Stromal cell of bone marrow (primary cell): Measurements from ENCODE around the gene DCLK1.
A peak's percentile ranks its signal among the peaks of the same experiment; 100 is the strongest.
"Not testable (repeated sequence)": the region's sequence is repeated elsewhere in the genome, so short reads cannot be mapped to it uniquely, and the experiment has no call there.

Experiments
- DNase-seq: peaks from one replicate; pipeline ENCODE4 v3.0.0-alpha.2; 2012; ENCODE audit warnings: low read depth

DCLK1 gene

DNA sequence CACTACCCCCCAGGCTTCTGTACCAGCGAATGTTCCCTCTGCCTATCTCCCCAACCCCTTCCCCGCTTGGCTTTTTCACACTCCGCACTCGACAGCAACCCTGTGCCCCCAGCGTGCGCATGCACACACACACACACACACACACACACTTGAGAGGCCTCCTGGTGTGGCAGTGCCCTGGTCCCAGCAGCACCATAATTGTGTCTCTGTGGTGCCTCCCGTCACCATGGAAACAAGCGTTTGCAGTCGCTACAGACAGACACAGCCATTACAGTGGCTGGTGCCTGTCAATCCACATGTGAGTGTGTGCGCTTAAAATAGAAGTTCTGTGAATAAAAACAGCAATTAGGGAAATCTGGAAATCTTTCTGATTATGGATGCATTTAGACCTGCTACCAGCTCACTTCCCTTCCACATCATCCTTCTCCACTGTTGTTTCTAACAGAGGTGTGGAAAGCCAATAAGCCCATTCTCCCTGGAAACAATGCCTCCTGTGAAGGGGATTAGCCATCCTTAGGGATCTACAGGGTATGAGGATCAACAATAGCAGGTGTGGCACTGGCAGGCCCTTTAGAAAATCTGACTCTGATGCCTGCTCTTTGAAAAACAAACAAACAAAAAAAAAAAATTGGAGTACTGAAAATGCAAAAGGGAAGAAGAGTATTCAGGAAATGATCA is 146.3 kb downstream of the DCLK1 start:
- no peak for DNase-seq

DNA sequence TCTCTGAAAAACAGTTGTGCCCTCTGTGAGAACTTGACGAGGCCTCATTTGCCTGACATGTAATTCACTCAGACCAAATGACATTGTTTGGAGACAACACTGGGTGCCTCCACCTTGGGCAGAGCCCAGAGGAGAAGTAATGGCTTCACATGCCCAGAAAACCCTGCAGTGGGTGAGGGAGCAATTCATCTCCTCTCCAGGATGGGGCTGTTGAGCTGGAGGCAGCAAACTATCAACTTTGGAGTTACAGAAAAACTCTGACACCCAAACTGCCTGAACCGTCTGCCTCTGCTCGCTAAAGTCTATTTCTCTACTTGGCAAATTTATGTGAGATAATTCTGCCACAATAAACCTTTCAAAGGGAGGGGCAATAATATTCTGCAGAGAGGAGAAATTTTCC is 146.9 kb downstream of the DCLK1 start:
- no peak for DNase-seq

DNA sequence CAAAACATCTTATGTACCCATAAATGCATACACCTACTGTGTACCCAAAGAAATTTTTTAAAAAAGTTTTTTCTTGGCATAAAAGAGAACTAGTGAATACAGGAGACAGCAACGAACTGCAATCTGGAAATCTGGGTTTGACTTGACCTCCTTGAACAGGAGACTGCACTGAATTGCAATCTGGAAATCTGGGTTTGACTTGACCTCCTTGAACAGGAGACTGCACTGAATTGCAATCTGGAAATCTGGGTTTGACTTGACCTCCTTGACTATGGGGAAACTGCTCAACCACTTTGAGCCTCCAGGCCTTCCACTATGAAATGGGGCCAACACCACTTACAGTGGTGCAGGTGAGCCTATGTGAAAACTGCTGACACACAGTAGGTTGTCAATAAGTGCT is 147.5 kb downstream of the DCLK1 start:
- not testable (repeated sequence) for DNase-seq

DNA sequence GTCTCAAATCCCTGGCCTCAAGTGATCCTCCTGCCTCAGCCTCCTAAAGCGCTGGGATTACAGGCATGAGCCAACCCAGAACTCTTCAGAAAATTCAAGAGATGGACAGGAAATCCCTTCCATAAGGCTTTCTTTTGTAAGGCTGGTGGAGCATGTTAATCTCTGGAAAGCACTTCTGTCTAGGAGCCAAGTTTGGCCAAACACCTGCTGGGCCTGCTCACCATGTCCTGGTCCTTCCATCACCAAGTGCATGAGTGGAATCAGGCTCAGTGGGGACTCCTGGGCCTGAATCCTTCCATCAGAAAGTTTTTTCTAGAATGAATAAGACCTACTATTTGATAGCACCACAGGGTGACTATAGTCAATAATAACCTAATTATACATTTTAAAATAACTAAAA is 148.0 kb downstream of the DCLK1 start:
- DNase-seq, result no peak

DNA sequence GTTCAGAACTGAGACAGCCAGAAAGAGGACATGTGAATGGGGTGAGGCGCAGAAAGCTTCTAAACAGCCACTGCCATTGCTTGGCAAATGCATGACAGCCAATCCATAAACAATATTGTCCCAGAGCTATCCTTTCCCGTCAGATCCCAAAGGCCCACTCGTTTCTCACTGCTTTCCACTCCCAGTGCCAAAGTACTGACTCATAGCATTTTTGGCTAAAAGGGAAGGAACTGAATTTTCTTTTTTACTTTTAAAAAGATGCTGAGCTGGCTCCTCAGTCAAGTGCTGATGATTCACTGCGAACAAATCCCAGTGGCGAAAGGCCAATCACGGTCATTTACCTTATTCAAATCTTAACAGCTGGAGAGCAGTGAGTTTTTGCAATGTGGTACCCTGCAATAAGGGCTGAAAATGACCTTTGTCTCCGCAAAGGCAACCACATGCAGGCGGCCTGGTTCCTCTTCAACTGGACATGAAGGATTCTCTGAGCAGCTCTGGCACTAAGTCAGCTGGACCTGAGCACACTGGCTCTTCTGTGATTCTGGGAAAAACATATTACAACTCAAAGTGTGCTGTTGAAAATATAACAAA is 151.7 kb downstream of the DCLK1 start:
- peak; percentile 98 for DNase-seq

DNA sequence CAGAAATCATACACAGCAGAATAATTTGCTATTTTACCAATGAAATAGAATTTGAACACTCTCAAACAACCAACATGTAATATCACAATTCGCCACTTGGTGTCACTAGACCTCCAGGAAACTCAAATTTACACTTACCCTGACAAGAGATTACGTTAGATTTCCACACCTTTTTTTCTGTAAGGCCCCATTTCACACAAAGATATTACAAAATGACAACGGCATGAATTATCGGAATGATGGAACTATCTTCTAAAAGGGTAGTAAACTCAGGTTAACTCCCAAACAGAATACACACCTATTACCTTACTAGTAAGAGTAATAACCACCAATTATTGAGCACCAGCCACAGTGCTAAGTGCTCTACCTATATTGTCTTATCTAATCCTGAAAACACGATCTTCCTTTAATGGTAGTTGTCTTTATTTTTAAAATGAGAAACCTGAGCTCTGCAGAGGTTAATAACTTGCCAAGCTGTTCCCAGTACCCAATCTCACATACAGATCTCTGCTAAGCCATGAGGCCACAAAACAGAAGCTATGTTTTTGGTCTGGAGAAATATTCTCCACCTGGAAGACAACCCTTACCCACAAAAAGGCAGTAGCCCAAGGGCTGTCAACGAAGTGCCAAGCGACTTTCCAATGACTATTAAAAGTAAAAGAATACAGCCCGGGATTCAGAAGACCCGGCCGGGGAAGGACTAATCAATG is 152.4 kb downstream of the DCLK1 start:
- DNase-seq, result peak; percentile 64

DNA sequence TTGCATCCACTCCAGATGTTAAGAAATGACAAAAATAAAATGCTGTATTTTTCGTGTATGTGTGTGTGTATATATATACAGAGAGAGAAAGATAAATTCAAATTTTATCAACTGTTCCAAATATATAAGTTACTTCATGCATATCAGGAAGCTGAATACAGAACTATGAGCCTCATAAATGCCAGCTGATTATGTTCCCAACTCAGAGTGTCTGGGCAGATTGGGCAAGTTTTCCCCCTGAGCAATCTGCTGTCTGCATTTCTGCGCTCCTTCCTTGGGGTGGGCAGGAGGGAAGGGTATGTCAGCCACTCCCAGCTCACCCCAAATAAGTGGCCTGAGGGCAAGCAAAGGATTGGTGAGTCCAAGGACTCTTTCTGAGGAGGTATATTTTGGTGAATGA is 154.1 kb downstream of the DCLK1 start:
- no peak for DNase-seq

DNA sequence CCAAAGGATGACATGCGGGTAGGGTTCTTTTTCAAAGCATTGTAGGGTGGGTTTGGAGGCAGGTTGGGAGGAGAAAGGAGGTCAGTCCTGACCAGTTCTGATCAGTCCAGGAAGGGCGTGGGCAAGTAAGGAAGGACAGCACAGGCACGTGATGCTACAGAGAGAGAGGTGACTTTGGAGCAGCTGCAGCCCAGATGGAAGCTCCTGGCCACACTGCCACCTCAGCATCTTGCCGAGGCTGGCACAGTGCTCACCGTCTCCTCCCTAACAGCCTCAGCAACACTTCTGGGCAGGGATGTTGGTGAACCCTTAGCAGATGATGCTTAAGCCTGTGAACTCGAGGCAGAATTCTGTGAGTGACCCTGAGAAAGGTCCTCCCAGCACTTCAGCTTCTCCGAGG is 155.1 kb downstream of the DCLK1 start:
- DNase-seq, result no peak

DNA sequence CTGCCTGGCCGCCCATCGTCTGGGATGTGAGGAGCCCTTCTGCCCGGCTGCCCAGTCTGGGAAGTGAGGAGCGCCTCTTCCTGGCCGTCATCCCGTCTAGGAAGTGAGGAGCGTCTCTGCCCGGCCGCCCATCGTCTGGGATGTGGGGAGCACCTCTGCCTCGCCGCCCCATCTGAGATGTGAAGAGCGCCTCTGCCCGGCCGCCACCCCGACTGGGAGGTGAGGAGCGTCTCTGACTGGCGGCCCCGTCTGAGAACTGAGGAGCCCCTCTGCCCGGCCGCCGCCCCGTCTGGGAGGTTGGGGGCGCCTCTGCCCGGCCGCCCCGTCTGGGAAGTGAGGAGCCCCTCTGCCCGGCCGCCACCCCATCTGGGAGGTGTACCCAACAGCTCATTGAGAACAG is 164.2 kb downstream of the DCLK1 start:
- DNase-seq, result not testable (repeated sequence)

DNA sequence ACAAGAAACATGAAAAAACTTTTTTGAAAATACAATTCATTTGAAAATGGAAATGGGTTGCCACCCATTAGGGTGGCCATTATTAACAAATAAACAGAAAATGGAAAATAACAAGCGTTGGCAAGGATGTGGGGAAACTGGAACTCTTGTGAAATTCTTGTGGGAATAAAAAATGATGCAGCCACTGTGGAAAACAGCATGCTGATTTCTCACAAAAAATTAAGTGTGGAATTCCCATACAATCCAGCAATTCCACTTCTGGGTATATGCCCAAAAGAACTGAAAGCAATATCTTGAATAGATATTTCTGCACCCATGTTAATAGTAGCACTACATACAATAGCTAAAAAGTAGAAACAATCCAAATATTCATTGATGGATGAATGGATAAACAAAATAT is 165.2 kb downstream of the DCLK1 start:
- DNase-seq, result no peak

DNA sequence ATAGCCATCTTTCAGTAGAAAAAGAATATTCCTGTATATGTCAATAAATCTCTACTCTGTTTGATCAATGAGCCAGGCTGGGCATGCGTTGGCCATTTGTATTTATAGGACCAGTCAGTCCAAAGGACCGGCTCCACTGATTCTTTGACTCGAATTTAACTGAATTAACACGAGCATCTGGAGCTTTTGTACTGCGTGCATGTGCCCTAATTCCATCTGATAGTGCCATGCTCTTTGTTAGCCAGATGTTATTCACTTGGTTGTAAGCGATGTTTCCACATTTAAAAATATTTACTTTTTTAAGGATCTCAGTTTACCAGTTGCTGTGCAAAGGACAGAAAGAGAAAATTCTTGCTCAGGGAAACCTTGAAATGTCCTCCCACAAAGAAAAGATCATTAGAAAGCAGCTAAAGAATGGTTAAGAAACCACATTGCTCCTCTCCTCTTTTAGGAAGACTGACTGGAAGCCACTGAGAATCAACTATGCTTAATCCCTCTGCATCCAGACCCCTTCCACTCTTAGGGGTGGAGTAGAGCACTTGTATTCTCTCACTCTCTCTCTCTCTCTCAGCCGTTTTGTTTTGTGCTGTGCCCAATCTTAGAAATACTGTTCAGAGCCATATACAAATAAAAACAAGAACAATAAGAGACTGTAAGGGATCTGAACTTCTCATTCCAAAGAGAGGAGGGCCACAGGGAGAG is 165.8 kb downstream of the DCLK1 start:
- no peak for DNase-seq

DNA sequence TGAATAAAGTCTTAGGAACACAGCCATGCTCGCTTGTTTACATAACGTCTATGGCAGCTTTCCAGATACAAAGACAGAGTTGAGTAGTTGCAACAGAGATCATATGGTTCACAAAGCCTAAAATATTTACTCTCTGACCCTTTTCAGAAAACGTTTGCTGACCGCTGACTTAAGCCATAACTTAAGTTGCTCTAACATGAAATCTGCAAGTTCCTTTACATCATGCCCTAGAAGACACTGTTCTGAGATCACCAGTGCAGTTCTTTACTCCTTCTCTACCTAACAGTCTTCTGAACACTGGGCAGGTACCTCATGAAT is 166.4 kb downstream of the DCLK1 start:
- no peak for DNase-seq

DNA sequence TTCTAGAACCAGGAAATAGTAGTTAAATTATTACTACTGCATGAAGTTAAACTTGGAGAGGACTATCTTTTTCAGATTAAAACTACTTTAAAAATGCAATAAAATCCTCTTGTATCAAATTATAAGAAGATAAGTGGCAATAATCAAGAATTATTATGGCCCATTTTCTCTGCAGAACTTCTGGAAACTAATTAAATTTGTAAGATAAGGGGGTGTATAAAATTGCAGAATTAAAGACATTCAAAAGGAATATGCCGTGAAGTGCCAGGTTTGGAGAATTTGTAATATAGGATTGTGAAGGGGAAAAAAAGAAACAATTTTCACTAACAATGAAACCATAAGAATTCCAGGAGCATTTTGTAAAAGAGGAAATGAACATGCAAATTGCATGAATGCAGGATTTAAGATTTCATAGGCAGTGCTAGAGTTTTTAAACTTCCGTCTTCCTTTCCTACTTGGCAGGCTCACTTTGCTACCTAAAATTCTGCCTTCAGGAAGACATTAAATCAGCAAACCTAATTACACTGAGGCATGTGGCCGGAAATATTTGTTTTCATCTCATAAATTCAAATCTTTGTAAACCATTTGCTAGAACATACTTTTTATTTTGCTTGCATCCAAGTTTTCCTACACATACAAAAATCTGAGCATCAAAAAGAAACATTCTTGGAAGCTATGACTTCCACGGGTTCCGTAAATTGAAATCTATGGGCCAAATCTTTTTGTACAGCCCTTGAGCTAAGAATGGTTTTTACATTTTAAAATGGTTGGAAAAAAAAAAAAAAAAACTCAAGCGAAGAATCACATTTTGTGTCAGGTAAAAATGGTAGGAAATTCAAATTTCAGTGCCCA is 166.9 kb downstream of the DCLK1 start:
- no peak for DNase-seq

DNA sequence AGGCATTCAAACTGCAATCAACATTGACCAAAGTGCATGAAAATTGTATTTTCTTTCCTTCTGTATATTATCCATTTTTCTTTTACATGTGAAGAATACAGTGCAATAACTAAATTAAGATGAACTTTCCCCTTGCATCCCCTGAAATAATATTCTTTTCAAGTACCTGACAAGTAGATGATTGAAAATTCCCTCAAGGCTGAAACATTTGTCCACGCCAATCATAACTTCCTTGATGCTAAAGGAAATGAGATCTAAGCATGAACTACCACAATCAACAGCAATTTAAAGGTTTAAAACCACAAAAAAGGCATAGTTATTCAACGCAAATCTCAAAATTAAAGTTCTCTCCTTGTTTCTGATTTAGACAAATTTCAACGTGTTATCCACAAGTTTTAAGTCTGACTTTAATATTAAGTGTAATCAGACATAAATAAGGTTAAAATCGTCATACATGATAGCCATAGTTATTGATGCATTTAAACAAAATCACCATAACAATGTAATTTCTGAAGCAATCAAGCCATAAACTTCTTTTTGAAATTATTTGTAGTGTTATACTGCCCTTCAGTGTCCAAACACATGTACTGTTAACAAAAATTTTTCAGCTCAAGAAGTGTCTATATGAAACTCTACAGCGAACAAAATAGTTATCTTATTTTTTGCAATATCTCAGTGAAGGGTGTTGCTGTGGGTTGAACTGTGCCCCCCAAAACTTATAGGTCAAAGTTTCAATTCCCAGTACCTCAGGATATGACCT is 169.5 kb downstream of the DCLK1 start:
- DNase-seq, result no peak

DNA sequence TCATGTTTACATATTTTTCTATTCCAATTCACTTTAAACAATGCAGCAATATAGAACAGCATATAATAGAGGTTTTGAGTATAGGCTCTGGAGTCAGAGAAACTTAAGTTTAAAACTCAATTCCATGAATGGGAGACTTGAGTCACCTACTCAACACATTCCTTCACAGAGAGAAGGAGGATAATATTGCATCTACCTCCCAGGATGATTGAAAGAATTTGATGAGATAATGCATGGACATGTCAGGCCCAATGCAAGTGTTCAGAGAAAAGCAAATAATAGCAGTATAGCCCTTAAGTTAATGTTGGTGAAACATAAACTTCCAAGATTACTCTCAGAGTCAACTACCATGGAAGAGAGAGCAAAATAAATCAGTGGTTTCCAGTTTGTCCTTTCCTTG is 170.2 kb downstream of the DCLK1 start:
- DNase-seq, result no peak

DNA sequence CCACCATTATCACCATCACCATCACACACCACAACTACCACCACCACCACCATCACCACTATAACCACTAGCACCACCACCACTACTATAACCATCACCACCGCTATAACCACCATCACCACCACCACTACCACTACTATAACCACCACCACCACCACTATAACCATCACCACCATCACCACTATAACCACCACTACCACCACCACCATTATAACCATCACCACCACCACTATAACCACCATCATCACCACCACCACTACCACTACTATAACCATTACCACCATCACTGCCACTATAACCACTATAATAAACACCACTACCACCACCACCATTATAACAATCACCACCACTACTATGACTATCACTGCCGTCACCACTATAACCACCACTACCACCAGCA is 173.2 kb downstream of the DCLK1 start:
- no peak for DNase-seq

DNA sequence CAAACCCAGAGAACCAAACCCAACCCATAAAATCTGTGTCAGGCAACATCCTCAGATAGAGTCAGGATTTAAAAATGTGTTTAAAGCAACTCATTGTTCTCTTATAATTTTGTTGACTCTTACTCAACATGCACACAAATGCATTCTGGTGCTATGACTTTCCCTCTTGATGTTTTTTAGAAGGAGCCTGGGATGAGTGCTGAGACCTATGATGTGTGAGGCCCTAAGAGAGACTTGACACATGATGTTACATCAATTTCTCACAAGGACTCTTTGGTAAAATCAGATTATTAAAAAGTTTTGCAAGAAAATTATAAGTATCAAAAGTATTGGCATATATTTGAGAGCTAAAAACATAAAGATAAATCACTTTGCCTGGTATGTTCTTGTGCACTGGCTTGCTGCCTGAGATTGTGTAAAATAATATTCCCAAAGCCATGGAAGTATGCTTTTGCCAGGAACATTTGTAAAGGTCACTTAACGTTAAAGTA is 173.9 kb downstream of the DCLK1 start:
- peak; percentile 60 for DNase-seq

DNA sequence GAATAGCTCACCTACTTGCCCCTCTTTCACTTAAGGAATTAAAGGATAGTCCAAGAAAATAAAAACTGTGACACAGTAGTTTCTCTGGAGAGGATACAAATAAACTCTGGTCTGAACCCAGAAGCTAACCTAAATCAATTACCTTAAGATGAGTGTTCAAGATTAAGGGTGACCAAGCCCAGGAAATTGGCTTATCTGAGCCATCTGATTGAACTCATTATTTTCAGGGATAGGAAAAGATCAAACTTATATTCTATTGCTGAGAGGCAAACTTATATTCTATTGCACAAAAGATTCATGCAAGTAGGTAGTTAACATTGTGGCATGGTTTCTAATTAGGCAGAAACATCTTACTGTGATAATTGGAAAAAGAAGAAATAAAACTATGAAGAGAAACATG is 175.1 kb downstream of the DCLK1 start:
- DNase-seq, result no peak

DNA sequence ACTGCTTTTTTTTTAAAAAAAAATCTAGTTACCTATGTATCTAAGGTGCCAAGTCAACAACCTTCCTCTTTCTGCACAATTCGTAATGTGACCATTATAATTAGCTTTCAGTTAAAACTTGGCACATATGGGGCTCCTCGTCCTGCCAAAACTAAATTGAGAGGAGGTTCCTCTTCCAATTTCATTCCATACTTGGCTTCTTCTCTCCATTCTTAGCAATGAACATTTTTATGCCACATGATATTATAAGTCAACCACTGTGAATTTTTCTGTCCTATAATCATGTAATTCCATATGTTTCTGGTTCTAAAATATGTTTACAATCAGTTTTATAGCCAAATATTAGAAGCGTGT is 177.0 kb downstream of the DCLK1 start:
- no peak for DNase-seq

DNA sequence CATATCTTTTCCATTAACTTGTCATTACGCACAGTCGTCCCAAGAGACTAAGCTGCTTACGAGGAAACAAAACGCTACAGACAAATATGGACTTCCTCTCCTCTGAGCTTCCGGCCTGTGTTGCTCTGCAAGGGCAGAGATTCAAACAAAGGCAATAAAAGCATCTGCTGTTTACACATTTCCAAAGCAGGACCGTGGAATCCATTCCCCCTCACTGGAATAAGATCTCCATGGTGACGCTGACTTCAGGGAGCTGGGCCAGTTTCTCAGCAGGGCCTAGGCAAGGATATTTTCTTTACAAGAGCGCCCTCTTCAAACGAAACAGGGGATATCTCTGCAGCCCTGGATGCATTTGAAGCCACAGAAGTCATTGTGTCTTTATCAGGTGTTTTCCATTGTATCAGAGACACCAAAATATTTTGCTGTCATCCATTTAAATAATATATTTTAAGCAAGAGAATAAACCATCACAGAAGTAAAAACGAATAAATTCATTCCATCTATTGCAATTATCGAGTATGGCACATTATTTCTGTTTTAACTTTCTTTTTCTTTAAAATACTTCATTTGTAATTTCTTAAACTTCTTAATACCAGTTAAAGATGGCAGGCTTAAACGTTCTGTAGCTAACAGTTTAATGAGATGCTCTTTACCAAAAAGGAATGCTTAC is 177.5 kb downstream of the DCLK1 start:
- DNase-seq, result peak; percentile 83

DNA sequence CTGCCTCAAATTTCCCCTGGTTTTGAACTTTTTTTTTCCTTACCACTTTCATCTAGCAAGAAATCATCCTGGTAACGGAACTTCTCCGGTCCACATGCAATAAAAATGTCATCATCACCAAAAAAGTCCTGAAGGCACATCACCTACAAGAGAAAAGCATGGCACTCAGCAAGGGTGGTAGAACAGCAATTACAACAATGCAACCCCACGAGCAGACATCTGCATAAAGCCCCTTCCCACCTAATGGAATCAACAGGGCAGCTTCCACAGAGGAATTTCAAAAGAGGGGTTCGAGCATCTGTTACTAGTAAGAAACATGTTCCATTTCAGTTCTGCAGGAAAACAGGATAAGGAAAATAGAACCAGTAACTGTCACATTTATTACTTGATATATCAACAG is 183.9 kb downstream of the DCLK1 start:
- no peak for DNase-seq
